ENCODE data around the gene ADAMTS20.
"Not testable (repeated sequence)": the region's sequence is repeated elsewhere in the genome, so short reads cannot be mapped to it uniquely, and the experiment has no call there.

ADAMTS20 gene

DNA sequence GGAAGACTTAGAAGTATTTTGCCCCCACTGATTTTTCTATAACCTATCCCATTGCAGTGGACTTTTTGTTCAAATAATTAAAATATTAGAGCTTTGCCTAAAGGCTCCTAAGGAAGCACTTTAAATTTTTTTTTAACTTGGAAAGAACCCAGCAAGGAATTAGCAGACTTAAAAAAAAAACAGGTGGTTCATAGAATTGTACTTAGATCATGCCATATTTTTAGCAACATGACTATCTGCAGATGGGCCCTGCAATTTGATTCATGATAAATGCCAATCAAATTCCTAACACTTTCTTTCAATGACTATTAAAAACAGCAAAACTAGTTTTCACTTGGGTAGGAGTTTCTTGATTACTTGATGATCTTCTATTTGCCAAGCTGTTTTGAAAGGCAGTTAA is 11.5 kb downstream of the ADAMTS20 start:
- no peaks in the 10 kb centered on the region for H3K79me2 ChIP-seq (ENCODE audit: insufficient read depth, low read length)
- DNase-seq (no peak), ATAC-seq (ENCODE audit: insufficient read depth, low read depth) (no peak)
- H3K27me3 ChIP-seq (ENCODE audit: insufficient read depth, low read length, poor library complexity), result no peaks in the 10 kb centered on the region
- no peaks in the 10 kb centered on the region for H3K9me3 ChIP-seq (ENCODE audit: insufficient read depth, low read length, severe bottlenecking)
- no peak overlapping the region for H3K4me3 ChIP-seq (ENCODE audit: low read depth in 1 of 2, low read length in 2 of 2)
- H2AFZ ChIP-seq (ENCODE audit: low read depth, low read length), result no peak overlapping the region
- no peak overlapping the region for H3K9ac ChIP-seq (ENCODE audit: low read depth, low read length)
- no peak overlapping the region for H3K27ac ChIP-seq (ENCODE audit: low read length)
- H4K20me1 ChIP-seq (ENCODE audit: insufficient read depth, low read length), result no peaks in the 10 kb centered on the region
- no peak for TF ChIP-seq EZH2 (IDR thresholded peaks at IDR 0.05; ENCODE audit: borderline replicate concordance, low read depth, low read length, severe bottlenecking)
- no peak for TF ChIP-seq CTCF (IDR thresholded peaks at IDR 0.05; ENCODE audit: borderline replicate concordance, extremely low read depth, low read length, poor library complexity, severe bottlenecking)
- H3K36me3 ChIP-seq (ENCODE audit: insufficient read depth, low read length), result no peaks in the 10 kb centered on the region
- no peak overlapping the region for H3K4me2 ChIP-seq (ENCODE audit: insufficient read depth, low read length)
- no peaks in the 10 kb centered on the region for H3K4me1 ChIP-seq (ENCODE audit: insufficient read depth, low read length)

GRCh38 chr12:43537675-43538074 is 14.3 kb downstream of the ADAMTS20 start:
- not testable (repeated sequence) for H2AFZ ChIP-seq (ENCODE audit: low read depth, low read length); H3K4me2 ChIP-seq (ENCODE audit: insufficient read depth, low read length); H3K9ac ChIP-seq (ENCODE audit: low read depth, low read length); H3K4me1 ChIP-seq (ENCODE audit: insufficient read depth, low read length); H3K4me3 ChIP-seq (ENCODE audit: low read depth in 1 of 2, low read length in 2 of 2); H3K27ac ChIP-seq (ENCODE audit: low read length); H3K9me3 ChIP-seq (ENCODE audit: insufficient read depth, low read length, severe bottlenecking); H4K20me1 ChIP-seq (ENCODE audit: insufficient read depth, low read length); DNase-seq; H3K79me2 ChIP-seq (ENCODE audit: insufficient read depth, low read length); ATAC-seq (ENCODE audit: insufficient read depth, low read depth); H3K36me3 ChIP-seq (ENCODE audit: insufficient read depth, low read length); H3K27me3 ChIP-seq (ENCODE audit: insufficient read depth, low read length, poor library complexity)

DNA sequence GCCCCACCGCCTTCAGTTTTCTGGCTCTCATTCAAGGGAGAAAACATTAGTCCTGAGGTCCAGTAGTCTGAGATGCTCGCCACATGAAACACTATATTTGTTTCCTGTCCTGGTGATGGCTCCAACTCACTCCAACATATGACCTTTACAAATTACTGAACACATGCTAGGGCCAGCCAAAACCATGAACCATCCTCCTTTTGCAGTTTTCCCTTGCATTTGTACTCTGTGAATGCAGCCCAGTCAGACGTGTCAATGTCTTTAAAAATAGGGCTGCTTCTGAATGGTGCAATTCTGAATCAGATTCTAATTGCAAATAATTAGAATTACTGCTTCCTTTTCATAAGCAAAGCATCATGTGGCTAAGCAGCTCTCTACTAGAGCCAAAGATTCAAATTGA is 36.0 kb downstream of the ADAMTS20 start:
- Histone ChIP-seq H3K4me1 (ENCODE audit: insufficient read depth, low read length) (no peaks in the 10 kb centered on the region), H3K9ac (ENCODE audit: low read depth, low read length) (no peak overlapping the region), H2AFZ (ENCODE audit: low read depth, low read length) (no peak overlapping the region), H3K9me3 (ENCODE audit: insufficient read depth, low read length, severe bottlenecking) (no peaks in the 10 kb centered on the region), H3K27ac (ENCODE audit: low read length) (no peak overlapping the region), H3K4me2 (ENCODE audit: insufficient read depth, low read length) (no peak overlapping the region), H3K79me2 (ENCODE audit: insufficient read depth, low read length) (no peaks in the 10 kb centered on the region), H3K27me3 (ENCODE audit: insufficient read depth, low read length, poor library complexity) (no peaks in the 10 kb centered on the region), H3K36me3 (ENCODE audit: insufficient read depth, low read length) (no peaks in the 10 kb centered on the region), H3K4me3 (ENCODE audit: low read depth in 1 of 2, low read length in 2 of 2) (no peak overlapping the region), H4K20me1 (ENCODE audit: insufficient read depth, low read length) (no peaks in the 10 kb centered on the region)
- no peak for DNase-seq
- TF ChIP-seq CTCF (IDR thresholded peaks at IDR 0.05; ENCODE audit: borderline replicate concordance, extremely low read depth, low read length, poor library complexity, severe bottlenecking) (no peak), EZH2 (IDR thresholded peaks at IDR 0.05; ENCODE audit: borderline replicate concordance, low read depth, low read length, severe bottlenecking) (no peak)
- ATAC-seq (ENCODE audit: insufficient read depth, low read depth), result no peak

GRCh38 chr12:43501703-43502102 is 50.3 kb downstream of the ADAMTS20 start:
- Histone ChIP-seq H3K27ac (ENCODE audit: low read length) (no peak overlapping the region), H3K4me1 (ENCODE audit: insufficient read depth, low read length) (no peaks in the 10 kb centered on the region), H2AFZ (ENCODE audit: low read depth, low read length) (no peak overlapping the region), H3K36me3 (ENCODE audit: insufficient read depth, low read length) (no peaks in the 10 kb centered on the region), H3K4me2 (ENCODE audit: insufficient read depth, low read length) (no peak overlapping the region), H3K4me3 (ENCODE audit: low read depth in 1 of 2, low read length in 2 of 2) (no peak overlapping the region), H3K79me2 (ENCODE audit: insufficient read depth, low read length) (no peaks in the 10 kb centered on the region), H3K27me3 (ENCODE audit: insufficient read depth, low read length, poor library complexity) (no peaks in the 10 kb centered on the region), H3K9me3 (ENCODE audit: insufficient read depth, low read length, severe bottlenecking) (no peaks in the 10 kb centered on the region), H4K20me1 (ENCODE audit: insufficient read depth, low read length) (no peaks in the 10 kb centered on the region), H3K9ac (ENCODE audit: low read depth, low read length) (no peak overlapping the region)
- no peak for ATAC-seq (ENCODE audit: insufficient read depth, low read depth)
- no peak for DNase-seq
- no peak for TF ChIP-seq EZH2 (IDR thresholded peaks at IDR 0.05; ENCODE audit: borderline replicate concordance, low read depth, low read length, severe bottlenecking)
- peak; percentile 34 for TF ChIP-seq CTCF (IDR thresholded peaks at IDR 0.05; ENCODE audit: borderline replicate concordance, extremely low read depth, low read length, poor library complexity, severe bottlenecking)
